ENCODE data around the gene C1orf141. TPM values are rescaled to one million over a fixed set of nuclear protein-coding genes. Genes with fewer than 3 reads are reported as not detected.

The C1orf141 gene
- total and polyA plus RNA-seq, 9 of the 15 experiments (the other 6 are each of a cell fraction or from before 2014, with no cell fraction given) = not detected

GRCh38 chr1:67169496-67169895 is 34.7 kb upstream of the C1orf141 start:
- Histone ChIP-seq H4K20me1 (replicated peaks; ENCODE audit: control insufficient read depth, insufficient read depth, low read length) (no peaks in the 10 kb centered on the region), H3K36me3 (ENCODE audit: control insufficient read depth, insufficient read depth, low read length) (no peaks in the 10 kb centered on the region), H3K4me1 (replicated peaks in 1 of 2; ENCODE audit: control insufficient read depth in 2 of 2, insufficient read depth in 2 of 2, low read length in 2 of 2) (peaks cover 0 to 3% of the 10 kb centered on the region in 2 experiments; a peak in 1 of 5 replicates), H3K9me3 (replicated peaks; ENCODE audit: control insufficient read depth, insufficient read depth, low read depth, low read length) (no peaks in the 10 kb centered on the region), H3K9me1 (ENCODE audit: control insufficient read depth, insufficient read depth, low read length) (no peaks in the 10 kb centered on the region), H3K9ac (ENCODE audit: insufficient read depth in 1 of 2, low read depth in 2 of 2, low read length in 2 of 2) (no peak overlapping the region), H3K79me2 (ENCODE audit: control insufficient read depth, insufficient read depth, low read length) (no peaks in the 10 kb centered on the region), H2AFZ (ENCODE audit: low read depth, low read length) (no peak overlapping the region), H3K4me3 (no peak overlapping the region), H3K4me2 (ENCODE audit: insufficient read depth, low read length) (no peak overlapping the region), H3K27me3 (ENCODE audit: control insufficient read depth in 2 of 2, insufficient read depth in 2 of 2, low read length in 2 of 2) (no peaks in the 10 kb centered on the region), H3K27ac (ENCODE audit: extremely low read depth, low read depth, low read length) (no peak overlapping the region)
- no peak for ATAC-seq
- in situ Hi-C loops (cut with MboI) (no loop called here), intact Hi-C loops (cut with micrococcal nuclease) (no loop called here)
- POLR2A ChIA-PET = interaction anchor here (0.8 kb wide), 1 partner anchor 39 kb away, joined by 3 read pairs; no protein-coding TSS in a partner anchor
- CTCF ChIA-PET (ENCODE audit: low intra/inter-chr PET ratio) = no interaction called here
- BruUV-seq (replicated peaks) = no TSS peak
- no peak for FAIRE-seq
- TF ChIP-seq ZNF23 (CRISPR knock-in tag; IDR thresholded peaks at IDR 0.05) (no peak), HBP1 (CRISPR knock-in tag; IDR thresholded peaks at IDR 0.05) (no peak), KLF1 (tag; IDR thresholded peaks at IDR 0.05) (no peak), MGA (IDR thresholded peaks at IDR 0.05) (no peak), NCOA6 (IDR thresholded peaks at IDR 0.05) (no peak), HEY1 (CRISPR knock-in tag; IDR thresholded peaks at IDR 0.05; ENCODE audit: borderline replicate concordance) (no peak), ZNF445 (CRISPR knock-in tag; IDR thresholded peaks at IDR 0.05; ENCODE audit: low read depth) (no peak), ZNF41 (CRISPR knock-in tag; conservative IDR thresholded peaks at IDR 0.05) (no peak), ZKSCAN8 (CRISPR knock-in tag; IDR thresholded peaks at IDR 0.05) (no peak)
- TF ChIP-seq, protein P1, sequence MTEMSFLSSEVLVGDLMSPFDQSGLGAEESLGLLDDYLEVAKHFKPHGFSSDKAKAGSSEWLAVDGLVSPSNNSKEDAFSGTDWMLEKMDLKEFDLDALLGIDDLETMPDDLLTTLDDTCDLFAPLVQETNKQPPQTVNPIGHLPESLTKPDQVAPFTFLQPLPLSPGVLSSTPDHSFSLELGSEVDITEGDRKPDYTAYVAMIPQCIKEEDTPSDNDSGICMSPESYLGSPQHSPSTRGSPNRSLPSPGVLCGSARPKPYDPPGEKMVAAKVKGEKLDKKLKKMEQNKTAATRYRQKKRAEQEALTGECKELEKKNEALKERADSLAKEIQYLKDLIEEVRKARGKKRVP (CRISPR knock-in tag; IDR thresholded peaks at IDR 0.05) = no peak
- 52% methylated on average over 2 of the region's 2 CpGs for WGBS (ENCODE audit: insufficient coverage, low coverage, missing lambda C conversion rate)
- DNase-seq (ENCODE audit: extremely low read depth in 1 of 4, low spot score in 3 of 4) = no peak
